Natural killer cell (primary cell): ENCODE data around the gene HIP1. TPM values are rescaled to one million over a fixed set of nuclear protein-coding genes. Genes with fewer than 3 reads are reported as not detected.
"Not testable (repeated sequence)": the region's sequence is repeated elsewhere in the genome, so short reads cannot be mapped to it uniquely, and the experiment has no call there.

ENCODE experiments used
- ATAC-seq, 3 donors: fragments of 150-1000 bp in 2 of 3; fragments of 200-7000 bp in 1 of 3; cut with Tn5 transposase; 1 replicate in 1 of 3; 2 replicates in 2 of 3; pipeline ENCODE4 v1.10.0; 2021; ENCODE audit warnings: mild to moderate bottlenecking in 2 of 3, moderate library complexity in 2 of 3
- DNase-seq, 2 donors: peaks; one replicate each; pipeline versions ENCODE4 v3.0.0 to v3.0.0-alpha.2; 2013 to 2021; ENCODE audit warnings: mixed read lengths in 1 of 2
- H3K27ac ChIP-seq: one replicate; pipeline ENCODE4 v1.5.1; 2013; ENCODE audit warnings: mild to moderate bottlenecking, low read length
- H3K27me3 ChIP-seq: one replicate; pipeline ENCODE4 v1.6.1; 2013; ENCODE audit warnings: low read length; ENCODE audit not compliant: control insufficient read depth, insufficient read depth
- H3K36me3 ChIP-seq: one replicate; pipeline ENCODE4 v1.6.1; 2013; ENCODE audit warnings: low read length; ENCODE audit not compliant: control insufficient read depth, insufficient read depth
- H3K4me1 ChIP-seq: one replicate; pipeline ENCODE4 v1.6.1; 2013; ENCODE audit warnings: low read length; ENCODE audit not compliant: control insufficient read depth, insufficient read depth
- H3K4me3 ChIP-seq: one replicate; pipeline ENCODE4 v1.5.1; 2013; ENCODE audit warnings: low read length
- H3K9me3 ChIP-seq: one replicate; pipeline ENCODE4 v1.6.1; 2013; ENCODE audit warnings: low read length; ENCODE audit not compliant: control insufficient read depth, insufficient read depth
- H3K27ac Mint-ChIP-seq, 2 donors: one replicate each; pipeline ENCODE4 v1.8.0; 2022; ENCODE audit warnings: mild to moderate bottlenecking in 2 of 2, mixed read lengths in 2 of 2, moderate library complexity in 1 of 2
- H3K27me3 Mint-ChIP-seq, 2 donors: one replicate each; pipeline ENCODE4 v1.8.0; 2022; ENCODE audit warnings: low read depth in 2 of 2, mixed read lengths in 2 of 2
- H3K36me3 Mint-ChIP-seq: one replicate; pipeline ENCODE4 v1.8.0; 2022; ENCODE audit warnings: mixed read lengths
- H3K4me1 Mint-ChIP-seq, 2 donors: one replicate each; pipeline ENCODE4 v1.8.0; 2022; ENCODE audit warnings: mixed read lengths in 2 of 2
- H3K4me3 Mint-ChIP-seq: one replicate; pipeline ENCODE4 v1.8.0; 2022; ENCODE audit warnings: mild to moderate bottlenecking, moderate library complexity, mixed read lengths
- H3K9me3 Mint-ChIP-seq, 2 donors: one replicate each; pipeline ENCODE4 v1.8.0; 2022; ENCODE audit warnings: mixed read lengths in 2 of 2
- CTCF ChIP-seq: fragments of 200-600 bp; IDR thresholded peaks from one replicate; pipeline ENCODE4 v1.8.0; 2022; ENCODE audit warnings: antibody characterized with exemption
- WGBS: methylation state at CpG from one replicate; pipeline ENCODE4 v1.1.7; 2013; ENCODE audit warnings: missing lambda C conversion rate; ENCODE audit not compliant: insufficient coverage; 5-methylcytosine and 5-hydroxymethylcytosine counted together
- intact Hi-C: fragments of 100-400 bp; cut with micrococcal nuclease; formaldehyde crosslinking; loops from one replicate; pipeline ENCODE4 v1.14.2; 2022
- total RNA-seq, 4 donors: library from RNA; stranded (reverse); fragments of 120-200 nt in 1 of 4; gene quantifications; one replicate each; pipeline versions ENCODE4 v1.2.3 to v1.2.4, GENCODE V29; 2013 to 2022

HIP1 gene
- total RNA-seq, 3 donors from 2014 or later (not counting 1 experiment from before 2014, with no cell fraction given) = 17.1 to 27.9 (median 23.1) TPM

DNA sequence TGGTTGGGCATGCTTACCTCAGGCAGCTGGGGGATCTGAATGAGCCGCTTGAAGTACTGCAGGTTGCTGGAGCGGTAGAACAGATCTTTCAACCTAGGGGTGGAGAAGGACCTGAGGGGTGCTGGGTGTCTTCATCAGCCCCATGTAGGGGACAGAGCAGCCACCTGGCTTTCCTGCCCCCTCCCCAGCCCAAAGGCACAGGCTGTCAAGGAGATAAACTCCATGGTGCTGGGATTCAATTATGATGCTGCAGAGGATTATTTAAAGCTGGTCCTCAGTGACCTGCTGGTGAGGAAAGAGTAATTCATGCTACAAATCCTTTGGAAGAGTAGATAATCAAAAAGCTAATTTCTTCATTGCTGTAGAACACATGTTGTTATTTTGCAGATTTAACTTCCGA is 175.6 kb downstream of the HIP1 start:
- intact Hi-C loops = no loop called here
- ATAC-seq = no peak
- Histone ChIP-seq H3K27ac (no peak overlapping the region), H3K36me3 (peaks cover 42% of the 10 kb centered on the region), H3K27me3 (no peaks in the 10 kb centered on the region), H3K4me1 (no peaks in the 10 kb centered on the region), H3K9me3 (peaks cover 6% of the 10 kb centered on the region), H3K4me3 (no peak overlapping the region)
- no peak for DNase-seq
- H3K27me3 Mint-ChIP-seq = no peaks in the 10 kb centered on the region
- no peaks in the 10 kb centered on the region for H3K4me1 Mint-ChIP-seq
- 100% methylated on average over 2 of the region's 3 CpGs for WGBS
- H3K4me3 Mint-ChIP-seq = no peak overlapping the region
- H3K27ac Mint-ChIP-seq = no peak overlapping the region
- H3K36me3 Mint-ChIP-seq = peaks cover 13% of the 10 kb centered on the region
- H3K9me3 Mint-ChIP-seq = peaks cover 0 to 3% of the 10 kb centered on the region in 2 donors
- no peak for TF ChIP-seq CTCF

GRCh38 chr7:75559976-75560365 is 178.8 kb downstream of the HIP1 start:
- 100% methylated on average over 4 of the region's 6 CpGs for WGBS
- intact Hi-C loops = no loop called here
- Mint-ChIP-seq H3K27ac (no peak overlapping the region), H3K27me3 (no peaks in the 10 kb centered on the region), H3K9me3 (peaks cover 0 to 3% of the 10 kb centered on the region in 2 donors), H3K36me3 (peaks cover 20% of the 10 kb centered on the region), H3K4me1 (no peaks in the 10 kb centered on the region), H3K4me3 (no peak overlapping the region)
- no peak overlapping the region for H3K27ac ChIP-seq
- peaks cover 6% of the 10 kb centered on the region for H3K9me3 ChIP-seq
- DNase-seq = no peak
- H3K27me3 ChIP-seq = no peaks in the 10 kb centered on the region
- no peak for TF ChIP-seq CTCF
- H3K4me1 ChIP-seq = no peaks in the 10 kb centered on the region
- peaks cover 44% of the 10 kb centered on the region for H3K36me3 ChIP-seq
- ATAC-seq = no peak
- no peak overlapping the region for H3K4me3 ChIP-seq

DNA sequence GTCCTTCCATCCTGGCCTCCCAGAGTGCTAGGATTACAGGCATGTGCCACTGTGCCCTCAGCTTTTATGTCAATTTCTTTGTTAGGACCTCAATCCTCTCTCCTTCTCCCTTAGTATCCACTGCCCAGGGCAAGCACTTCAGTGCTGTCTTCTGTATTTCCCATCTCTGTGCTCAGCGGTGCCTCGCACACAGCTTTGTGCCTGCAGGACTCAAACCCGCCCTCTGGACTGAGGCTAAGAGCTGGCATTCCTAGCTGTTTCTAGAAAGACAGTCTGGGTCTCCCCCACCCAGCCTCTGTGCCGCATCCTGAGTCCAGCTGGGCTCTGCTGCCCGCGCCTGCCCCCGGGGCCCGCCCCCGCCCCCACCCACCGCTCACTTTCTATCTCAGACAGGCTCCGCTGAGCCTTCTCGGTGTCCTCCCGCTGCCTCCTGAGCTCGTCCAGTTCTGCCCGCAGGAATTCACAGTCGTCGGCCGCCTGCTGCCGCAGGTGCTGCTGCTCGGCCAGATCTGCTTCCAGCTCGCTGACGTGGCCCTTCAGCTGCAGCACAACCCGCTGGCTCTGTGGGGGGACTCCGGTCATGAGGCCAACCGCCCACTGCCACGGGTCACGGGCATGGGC is 179.3 kb downstream of the HIP1 start:
- Mint-ChIP-seq H3K4me3 (no peak overlapping the region), H3K36me3 (peaks cover 20% of the 10 kb centered on the region), H3K27ac (no peak overlapping the region), H3K9me3 (peaks cover 0 to 3% of the 10 kb centered on the region in 2 donors), H3K4me1 (no peaks in the 10 kb centered on the region), H3K27me3 (no peaks in the 10 kb centered on the region)
- no peak overlapping the region for H3K4me3 ChIP-seq
- DNase-seq (no peak), ATAC-seq (no peak)
- no peaks in the 10 kb centered on the region for H3K4me1 ChIP-seq
- TF ChIP-seq CTCF = no peak
- intact Hi-C loops = no loop called here
- H3K36me3 ChIP-seq = peaks cover 45% of the 10 kb centered on the region
- no peaks in the 10 kb centered on the region for H3K27me3 ChIP-seq
- no peak overlapping the region for H3K27ac ChIP-seq
- peaks cover 6% of the 10 kb centered on the region for H3K9me3 ChIP-seq
- WGBS = 98% methylated on average over 27 of the region's 27 CpGs

DNA sequence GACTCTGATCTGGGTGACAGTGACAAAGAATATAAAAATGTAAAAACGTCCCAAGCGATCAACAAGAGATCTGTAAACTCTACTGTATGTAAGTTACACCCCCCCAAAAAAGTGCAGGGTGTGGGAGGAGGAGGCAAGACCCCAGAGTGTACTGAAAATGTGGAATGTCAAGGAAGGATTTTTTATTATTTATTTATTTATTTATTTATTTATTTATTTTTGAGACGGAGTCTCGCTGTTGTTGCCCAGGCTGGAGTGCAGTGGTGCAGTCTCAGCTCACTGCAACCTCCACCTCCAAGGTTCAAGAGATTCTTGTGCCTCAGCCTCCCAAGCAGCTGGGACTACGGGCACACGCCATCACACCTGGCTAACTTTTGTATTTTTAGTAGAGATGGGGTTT is 181.9 kb downstream of the HIP1 start:
- ATAC-seq, H3K27ac Mint-ChIP-seq, intact Hi-C loops, H3K4me3 ChIP-seq, H3K4me1 ChIP-seq, H3K4me3 Mint-ChIP-seq, H3K27ac ChIP-seq, H3K9me3 Mint-ChIP-seq, H3K4me1 Mint-ChIP-seq, DNase-seq, H3K27me3 Mint-ChIP-seq, H3K9me3 ChIP-seq, H3K27me3 ChIP-seq: not testable (repeated sequence)
- peaks cover 16% of the 10 kb centered on the region for H3K36me3 Mint-ChIP-seq
- peaks cover 44% of the 10 kb centered on the region for H3K36me3 ChIP-seq
- 90% methylated on average over 3 of the region's 6 CpGs for WGBS
